HL-60 (cell line): ENCODE data around the gene SHISAL2A.

Experiments
- DNase-seq, 2 experiments: peaks; one replicate each; pipeline ENCODE4 v3.0.0-alpha.2; 2010 to 2020; ENCODE audit warnings: low read depth in 1 of 2, low spot score in 1 of 2
- H3K27ac ChIP-seq: fragments of 250-450 bp; sonication (Bioruptor Pico); replicated peaks from 2 replicates; pipeline ENCODE4 v1.5.1; 2020; ENCODE audit warnings: mild to moderate bottlenecking, moderate library complexity
- H3K27me3 ChIP-seq: fragments of 250-450 bp; sonication (Bioruptor Pico); 2 replicates; pipeline ENCODE4 v1.5.1; 2021; ENCODE audit warnings: mild to moderate bottlenecking, moderate library complexity; ENCODE audit not compliant: insufficient read depth, poor library complexity, severe bottlenecking
- H3K4me3 ChIP-seq: replicated peaks from 2 replicates; pipeline ENCODE4 v1.5.1; 2011; ENCODE audit warnings: mild to moderate bottlenecking, control low read depth, low read length; ENCODE audit not compliant: insufficient read depth
- GABPA ChIP-seq: IDR thresholded peaks from 2 replicates; pipeline ENCODE4 v1.6.1; 2012; ENCODE audit warnings: low read depth
- POLR2AphosphoS5 ChIP-seq: IDR thresholded peaks from 2 replicates; pipeline ENCODE4 v1.6.1; 2012; ENCODE audit warnings: low read depth
- SPI1 ChIP-seq: IDR thresholded peaks from 2 replicates; pipeline ENCODE4 v1.6.1; 2012; ENCODE audit warnings: low read depth, mild to moderate bottlenecking, borderline replicate concordance
- TF ChIP-seq, protein P1 (sequence below): IDR thresholded peaks from 2 replicates; pipeline ENCODE4 v1.6.1; 2012; ENCODE audit warnings: low read depth; ENCODE audit not compliant: insufficient replicate concordance
- TF ChIP-seq, protein P2 (sequence below): IDR thresholded peaks from one replicate; pipeline ENCODE4 v1.5.1; 2011; ENCODE audit warnings: low read length, control low read depth, inconsistent platforms; ENCODE audit not compliant: insufficient read depth

Gene SHISAL2A

DNA sequence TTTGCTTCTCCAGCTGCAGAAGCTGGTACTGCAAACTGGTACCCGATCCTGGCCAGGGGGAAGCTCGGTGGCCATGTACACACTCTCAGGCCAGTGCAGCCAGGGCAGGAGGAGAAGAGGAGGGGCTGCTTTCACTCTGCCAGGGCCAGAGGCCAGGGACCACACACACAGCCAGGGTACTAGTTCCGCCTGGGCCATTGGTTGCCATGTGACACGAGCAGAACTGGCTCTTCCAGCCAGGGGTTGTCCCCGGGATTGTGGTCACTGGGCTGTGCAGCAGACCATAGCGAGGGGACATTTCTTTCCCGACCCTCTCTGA is 3.7 kb upstream of the SHISAL2A start:
- TF ChIP-seq SPI1, result no peak
- TF ChIP-seq GABPA, result no peak
- TF ChIP-seq, protein P1, sequence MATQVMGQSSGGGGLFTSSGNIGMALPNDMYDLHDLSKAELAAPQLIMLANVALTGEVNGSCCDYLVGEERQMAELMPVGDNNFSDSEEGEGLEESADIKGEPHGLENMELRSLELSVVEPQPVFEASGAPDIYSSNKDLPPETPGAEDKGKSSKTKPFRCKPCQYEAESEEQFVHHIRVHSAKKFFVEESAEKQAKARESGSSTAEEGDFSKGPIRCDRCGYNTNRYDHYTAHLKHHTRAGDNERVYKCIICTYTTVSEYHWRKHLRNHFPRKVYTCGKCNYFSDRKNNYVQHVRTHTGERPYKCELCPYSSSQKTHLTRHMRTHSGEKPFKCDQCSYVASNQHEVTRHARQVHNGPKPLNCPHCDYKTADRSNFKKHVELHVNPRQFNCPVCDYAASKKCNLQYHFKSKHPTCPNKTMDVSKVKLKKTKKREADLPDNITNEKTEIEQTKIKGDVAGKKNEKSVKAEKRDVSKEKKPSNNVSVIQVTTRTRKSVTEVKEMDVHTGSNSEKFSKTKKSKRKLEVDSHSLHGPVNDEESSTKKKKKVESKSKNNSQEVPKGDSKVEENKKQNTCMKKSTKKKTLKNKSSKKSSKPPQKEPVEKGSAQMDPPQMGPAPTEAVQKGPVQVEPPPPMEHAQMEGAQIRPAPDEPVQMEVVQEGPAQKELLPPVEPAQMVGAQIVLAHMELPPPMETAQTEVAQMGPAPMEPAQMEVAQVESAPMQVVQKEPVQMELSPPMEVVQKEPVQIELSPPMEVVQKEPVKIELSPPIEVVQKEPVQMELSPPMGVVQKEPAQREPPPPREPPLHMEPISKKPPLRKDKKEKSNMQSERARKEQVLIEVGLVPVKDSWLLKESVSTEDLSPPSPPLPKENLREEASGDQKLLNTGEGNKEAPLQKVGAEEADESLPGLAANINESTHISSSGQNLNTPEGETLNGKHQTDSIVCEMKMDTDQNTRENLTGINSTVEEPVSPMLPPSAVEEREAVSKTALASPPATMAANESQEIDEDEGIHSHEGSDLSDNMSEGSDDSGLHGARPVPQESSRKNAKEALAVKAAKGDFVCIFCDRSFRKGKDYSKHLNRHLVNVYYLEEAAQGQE, result no peak
- TF ChIP-seq, protein P2, sequence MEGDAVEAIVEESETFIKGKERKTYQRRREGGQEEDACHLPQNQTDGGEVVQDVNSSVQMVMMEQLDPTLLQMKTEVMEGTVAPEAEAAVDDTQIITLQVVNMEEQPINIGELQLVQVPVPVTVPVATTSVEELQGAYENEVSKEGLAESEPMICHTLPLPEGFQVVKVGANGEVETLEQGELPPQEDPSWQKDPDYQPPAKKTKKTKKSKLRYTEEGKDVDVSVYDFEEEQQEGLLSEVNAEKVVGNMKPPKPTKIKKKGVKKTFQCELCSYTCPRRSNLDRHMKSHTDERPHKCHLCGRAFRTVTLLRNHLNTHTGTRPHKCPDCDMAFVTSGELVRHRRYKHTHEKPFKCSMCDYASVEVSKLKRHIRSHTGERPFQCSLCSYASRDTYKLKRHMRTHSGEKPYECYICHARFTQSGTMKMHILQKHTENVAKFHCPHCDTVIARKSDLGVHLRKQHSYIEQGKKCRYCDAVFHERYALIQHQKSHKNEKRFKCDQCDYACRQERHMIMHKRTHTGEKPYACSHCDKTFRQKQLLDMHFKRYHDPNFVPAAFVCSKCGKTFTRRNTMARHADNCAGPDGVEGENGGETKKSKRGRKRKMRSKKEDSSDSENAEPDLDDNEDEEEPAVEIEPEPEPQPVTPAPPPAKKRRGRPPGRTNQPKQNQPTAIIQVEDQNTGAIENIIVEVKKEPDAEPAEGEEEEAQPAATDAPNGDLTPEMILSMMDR, result no peak
- no peak for TF ChIP-seq POLR2AphosphoS5
- H3K4me3 ChIP-seq, result no peak overlapping the region

DNA sequence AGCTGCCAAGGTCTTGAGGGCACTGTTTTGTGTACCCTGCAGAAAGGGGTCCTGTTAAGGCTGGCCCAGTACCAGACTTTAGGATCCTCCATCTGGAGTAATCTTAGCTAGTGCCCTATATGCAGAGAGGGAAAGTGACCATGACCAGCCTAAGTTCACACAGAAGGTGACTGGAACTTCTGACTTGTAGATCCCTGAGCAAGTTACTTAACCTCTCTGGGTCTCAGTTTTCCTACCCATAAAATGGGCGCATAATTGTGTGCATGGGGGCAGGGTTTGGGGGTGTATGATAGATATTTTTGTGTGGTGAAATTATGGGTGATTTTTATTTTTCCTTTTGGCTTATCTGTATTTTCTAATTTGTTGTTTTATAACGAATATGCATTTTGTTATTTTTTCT is 3.3 kb upstream of the SHISAL2A start:
- Histone ChIP-seq H3K27ac (no peak overlapping the region), H3K4me3 (no peak overlapping the region), H3K27me3 (no peaks in the 10 kb centered on the region)
- no peak for DNase-seq
- TF ChIP-seq GABPA, result no peak
- no peak for TF ChIP-seq SPI1
- TF ChIP-seq POLR2AphosphoS5, result no peak
- TF ChIP-seq, protein P2, result no peak
- TF ChIP-seq, protein P1, result no peak

More for the DNA sequence above, 3.7 kb upstream of the SHISAL2A start:
- peak in 1 of 2 experiments; percentile 9 for DNase-seq
- Histone ChIP-seq H3K27me3 (no peaks in the 10 kb centered on the region), H3K27ac (no peak overlapping the region)

GRCh38 chr1:52631759-52632331 is 1.1 kb upstream of the SHISAL2A start:
- Histone ChIP-seq H3K27me3 (no peaks in the 10 kb centered on the region), H3K27ac (no peak overlapping the region), H3K4me3 (no peak overlapping the region)
- TF ChIP-seq, protein P1, result no peak
- no peak for TF ChIP-seq GABPA
- TF ChIP-seq SPI1, result peak; percentile 31; the same call in 1 of the 2 replicates
- DNase-seq, result peak in 1 of 2 experiments; percentile 17
